Measurements from ENCODE around the gene ARRDC1.
"Not testable (repeated sequence)": the region's sequence is repeated elsewhere in the genome, so short reads cannot be mapped to it uniquely, and the experiment has no call there.

The ARRDC1 gene

DNA sequence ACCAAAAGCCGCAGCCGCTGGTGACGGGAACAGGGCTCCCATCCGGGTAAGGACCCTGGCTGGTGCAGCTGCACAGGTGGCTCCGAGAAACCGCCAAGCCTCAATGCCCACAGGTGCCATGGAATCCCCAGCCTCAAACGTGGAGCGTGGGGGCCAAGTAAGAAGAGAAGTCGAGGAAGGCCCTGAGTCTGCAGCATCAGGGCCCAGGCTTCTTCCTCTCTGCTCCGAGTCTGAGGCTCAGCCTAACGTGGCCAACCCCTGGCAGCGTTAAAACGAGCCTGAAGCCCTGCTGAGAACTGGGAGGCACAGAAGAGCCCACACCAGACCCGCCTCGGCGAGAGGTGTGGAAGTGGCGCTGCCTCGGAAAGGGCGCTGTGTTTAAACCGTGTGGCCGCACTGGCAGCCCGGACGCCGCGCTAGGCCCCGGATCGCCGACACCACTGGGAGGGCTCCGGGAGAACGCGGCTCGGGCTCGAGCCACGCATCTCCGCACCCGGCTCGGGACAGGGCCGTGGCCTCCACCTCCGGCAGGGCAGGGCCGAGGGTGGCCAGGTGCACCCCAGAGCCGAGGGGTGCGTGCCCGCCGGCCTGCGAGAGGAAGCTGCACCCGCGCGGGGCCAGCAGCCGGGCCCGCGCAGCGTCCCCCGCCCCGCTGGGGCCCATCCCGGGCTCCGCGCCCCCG is 15.9 kb upstream of the ARRDC1 start:
- TF ChIP-seq, protein P1, sequence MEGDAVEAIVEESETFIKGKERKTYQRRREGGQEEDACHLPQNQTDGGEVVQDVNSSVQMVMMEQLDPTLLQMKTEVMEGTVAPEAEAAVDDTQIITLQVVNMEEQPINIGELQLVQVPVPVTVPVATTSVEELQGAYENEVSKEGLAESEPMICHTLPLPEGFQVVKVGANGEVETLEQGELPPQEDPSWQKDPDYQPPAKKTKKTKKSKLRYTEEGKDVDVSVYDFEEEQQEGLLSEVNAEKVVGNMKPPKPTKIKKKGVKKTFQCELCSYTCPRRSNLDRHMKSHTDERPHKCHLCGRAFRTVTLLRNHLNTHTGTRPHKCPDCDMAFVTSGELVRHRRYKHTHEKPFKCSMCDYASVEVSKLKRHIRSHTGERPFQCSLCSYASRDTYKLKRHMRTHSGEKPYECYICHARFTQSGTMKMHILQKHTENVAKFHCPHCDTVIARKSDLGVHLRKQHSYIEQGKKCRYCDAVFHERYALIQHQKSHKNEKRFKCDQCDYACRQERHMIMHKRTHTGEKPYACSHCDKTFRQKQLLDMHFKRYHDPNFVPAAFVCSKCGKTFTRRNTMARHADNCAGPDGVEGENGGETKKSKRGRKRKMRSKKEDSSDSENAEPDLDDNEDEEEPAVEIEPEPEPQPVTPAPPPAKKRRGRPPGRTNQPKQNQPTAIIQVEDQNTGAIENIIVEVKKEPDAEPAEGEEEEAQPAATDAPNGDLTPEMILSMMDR (IDR thresholded peaks at IDR 0.05; ENCODE audit: unreplicated experiment in 3 of 3), result no peak
- peak overlapping the region; percentile 87 to 91 (median 90) for H3K4me3 Mint-ChIP-seq
- peaks cover 11% of the 10 kb centered on the region for H3K4me1 Mint-ChIP-seq
- H3K36me3 Mint-ChIP-seq (ENCODE audit: low read depth), result peaks cover 23% of the 10 kb centered on the region
- no peaks in the 10 kb centered on the region for H3K27me3 Mint-ChIP-seq (ENCODE audit: low read depth)
- no peaks in the 10 kb centered on the region for H3K9me3 Mint-ChIP-seq
- no peak overlapping the region for H3K27ac Mint-ChIP-seq

DNA sequence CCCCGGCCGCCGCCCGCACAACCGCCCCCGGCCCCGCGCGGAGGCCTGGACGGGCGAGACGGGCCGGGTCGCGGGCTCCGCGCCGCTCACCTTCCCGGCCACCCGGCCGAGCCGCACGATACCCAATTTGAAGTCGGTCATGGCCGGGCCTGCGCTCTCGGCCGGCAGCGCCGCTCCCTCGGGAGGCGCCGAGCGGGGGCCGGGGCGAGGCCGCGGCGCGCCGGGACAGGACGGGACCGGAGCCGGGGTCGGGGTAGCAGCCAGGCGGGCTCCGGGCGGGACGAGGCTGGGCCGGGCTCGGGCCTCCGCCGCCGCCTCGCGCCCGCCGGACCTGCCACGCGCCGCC is 15.4 kb upstream of the ARRDC1 start:
- Mint-ChIP-seq H3K9me3 (no peaks in the 10 kb centered on the region), H3K27me3 (ENCODE audit: low read depth) (no peaks in the 10 kb centered on the region), H3K27ac (no peak overlapping the region), H3K36me3 (ENCODE audit: low read depth) (peaks cover 19% of the 10 kb centered on the region), H3K4me3 (no peak overlapping the region), H3K4me1 (peaks cover 11% of the 10 kb centered on the region)
- TF ChIP-seq, protein P1 (IDR thresholded peaks at IDR 0.05; ENCODE audit: unreplicated experiment in 3 of 3), result no peak

DNA sequence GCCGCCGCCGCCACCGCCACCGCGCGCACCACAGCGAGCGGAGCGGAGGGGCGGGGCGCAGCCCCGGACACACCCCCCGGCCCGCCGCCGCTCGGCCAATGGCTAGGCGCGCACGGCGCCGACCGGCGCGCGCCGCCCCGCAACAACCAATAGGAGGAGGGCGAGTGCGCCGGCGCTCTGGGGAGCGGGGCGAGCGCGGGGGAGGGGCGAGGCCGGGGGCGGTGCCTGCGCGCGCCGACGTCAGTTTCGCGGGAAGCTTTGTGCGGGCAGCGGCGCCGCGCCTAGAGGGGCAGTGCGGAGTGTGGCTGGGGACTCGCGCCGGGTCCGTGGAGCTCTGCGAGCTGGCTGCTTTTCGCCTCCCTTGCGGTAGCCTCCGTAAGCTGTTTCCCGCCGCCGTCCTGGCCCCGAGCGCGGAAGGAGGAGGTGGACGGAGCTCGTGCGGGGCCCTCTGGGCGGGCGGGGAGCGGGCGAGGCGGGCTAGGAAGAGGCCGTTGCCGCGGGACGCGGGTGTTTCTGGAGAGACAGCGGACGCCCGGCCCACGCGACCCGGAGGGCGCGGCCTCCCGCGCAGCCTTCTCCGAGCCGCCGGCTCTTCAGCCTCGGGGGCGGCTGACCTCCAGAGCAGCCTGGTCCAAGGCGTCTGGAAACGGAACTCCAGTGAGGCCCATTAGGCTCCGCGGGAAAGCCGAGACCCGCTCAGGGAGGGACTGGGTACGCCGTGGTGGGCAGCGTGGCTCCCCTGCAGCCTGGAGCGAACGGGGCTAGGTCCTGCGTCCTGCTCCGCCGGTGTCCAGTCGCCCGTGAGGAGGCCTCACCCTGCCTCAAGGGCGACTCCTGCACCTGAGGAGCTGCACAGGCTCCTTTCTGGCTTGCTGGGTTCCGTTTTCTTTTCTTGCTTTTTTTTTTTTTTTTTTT is 14.8 kb upstream of the ARRDC1 start, which contains the start of gene ZMYND19:
TSS of gene ZMYND19 (minus strand) at position 44 of the 915 bp plus-strand sequence. CDS start 249 bp downstream, outside the sequence.
- Mint-ChIP-seq H3K4me3 (peak within 1 kb of the TSS; percentile 91 to 99 (median 98)), H3K36me3 (ENCODE audit: low read depth) (peaks cover 19% of the 10 kb centered on the region), H3K27ac (peak within 1 kb of the TSS; percentile 38 to 81 (median 74)), H3K27me3 (ENCODE audit: low read depth) (no peaks in the 10 kb centered on the region), H3K9me3 (no peaks in the 10 kb centered on the region), H3K4me1 (peaks cover 11% of the 10 kb centered on the region)
- TF ChIP-seq, protein P1 (IDR thresholded peaks at IDR 0.05; ENCODE audit: unreplicated experiment in 3 of 3), result no peak

DNA sequence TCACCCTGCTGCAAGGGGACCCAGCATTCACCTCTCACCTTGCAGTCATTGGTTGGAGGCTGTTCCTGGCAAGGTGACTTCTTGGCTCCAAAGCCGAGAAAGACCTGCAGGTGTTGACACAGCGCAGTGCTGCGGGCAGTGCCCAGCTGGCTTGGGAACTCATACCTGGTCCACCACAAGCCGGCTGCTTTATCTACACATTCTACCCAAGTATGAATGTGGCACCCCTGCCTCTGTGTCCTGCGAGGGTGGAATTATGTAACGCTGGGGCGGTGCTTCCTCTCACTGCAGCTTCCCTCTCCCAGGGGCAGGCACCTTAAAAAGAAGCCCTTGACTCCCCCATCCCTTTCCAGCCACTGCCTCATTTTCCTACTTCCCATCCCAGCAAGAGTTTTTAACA is 12.7 kb upstream of the ARRDC1 start:
- H3K27ac Mint-ChIP-seq, result no peak overlapping the region
- H3K36me3 Mint-ChIP-seq (ENCODE audit: low read depth), result peaks cover 4% of the 10 kb centered on the region
- no peaks in the 10 kb centered on the region for H3K27me3 Mint-ChIP-seq (ENCODE audit: low read depth)
- TF ChIP-seq, protein P1 (IDR thresholded peaks at IDR 0.05; ENCODE audit: unreplicated experiment in 3 of 3), result no peak
- H3K4me1 Mint-ChIP-seq, result peaks cover 9% of the 10 kb centered on the region
- peak overlapping the region; percentile 69 to 77 (median 70) for H3K4me3 Mint-ChIP-seq
- no peaks in the 10 kb centered on the region for H3K9me3 Mint-ChIP-seq

DNA sequence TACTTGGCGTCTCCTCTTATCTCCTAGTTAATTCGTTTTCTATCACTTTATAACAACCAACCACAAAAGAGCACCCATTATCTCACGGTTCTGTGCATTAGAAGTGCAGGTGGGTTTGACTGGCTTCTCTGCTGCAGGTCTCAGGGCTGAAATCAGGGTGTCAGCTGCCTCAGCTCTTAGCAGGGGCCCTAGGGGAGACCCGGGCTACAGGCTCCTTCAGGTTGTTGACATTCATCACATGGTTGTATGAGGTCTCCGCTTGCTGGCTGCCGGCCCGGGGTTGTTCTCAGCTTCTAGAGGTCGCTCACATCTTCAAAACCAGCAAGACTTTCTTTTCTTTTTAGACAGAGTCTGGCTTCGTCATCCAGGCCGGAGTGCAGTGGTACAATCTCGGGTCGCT is 12.3 kb upstream of the ARRDC1 start:
- Mint-ChIP-seq H3K27ac (no peak overlapping the region), H3K9me3 (no peaks in the 10 kb centered on the region), H3K27me3 (ENCODE audit: low read depth) (no peaks in the 10 kb centered on the region), H3K36me3 (ENCODE audit: low read depth) (peaks cover under 1% of the 10 kb centered on the region), H3K4me3 (peak overlapping the region; percentile 69 to 77 (median 70)), H3K4me1 (peaks cover 5% of the 10 kb centered on the region)
- TF ChIP-seq, protein P1 (IDR thresholded peaks at IDR 0.05; ENCODE audit: unreplicated experiment in 3 of 3), result no peak

DNA sequence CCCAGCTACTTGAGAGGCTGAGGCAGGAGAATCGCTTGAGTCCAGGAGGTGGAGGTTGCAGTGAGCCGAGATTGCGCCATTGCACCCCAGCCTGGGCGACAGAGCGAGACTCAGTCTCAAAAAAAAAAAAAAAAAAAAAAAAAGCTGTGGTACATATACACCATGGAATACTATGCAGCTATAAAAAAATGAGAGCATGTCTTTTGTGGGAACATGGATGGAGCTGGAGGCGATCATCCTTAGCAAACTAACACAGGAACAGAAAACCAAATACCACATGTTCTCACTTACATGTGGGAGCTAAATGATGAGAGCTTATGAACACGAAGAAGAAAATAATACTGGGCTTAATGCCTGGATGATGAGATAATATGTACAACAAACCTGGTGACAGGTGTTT is 8.9 kb upstream of the ARRDC1 start:
- H3K27me3 Mint-ChIP-seq (ENCODE audit: low read depth); H3K27ac Mint-ChIP-seq; H3K9me3 Mint-ChIP-seq; H3K4me1 Mint-ChIP-seq; H3K36me3 Mint-ChIP-seq (ENCODE audit: low read depth); H3K4me3 Mint-ChIP-seq: not testable (repeated sequence)
